ENCODE data around the gene DHX34.

DHX34 gene

GRCh38 chr19:47418692-47419029 is 69.5 kb downstream of the DHX34 start:
- no peak for DNase-seq

GRCh38 chr19:47419030-47419783 is 70.1 kb downstream of the DHX34 start, which contains the start of gene MEIS3:
Gene MEIS3 (minus strand): TSS chr19:47419527. CDS start chr19:47419081, 446 bp downstream.
- DNase-seq: no peak

DNA sequence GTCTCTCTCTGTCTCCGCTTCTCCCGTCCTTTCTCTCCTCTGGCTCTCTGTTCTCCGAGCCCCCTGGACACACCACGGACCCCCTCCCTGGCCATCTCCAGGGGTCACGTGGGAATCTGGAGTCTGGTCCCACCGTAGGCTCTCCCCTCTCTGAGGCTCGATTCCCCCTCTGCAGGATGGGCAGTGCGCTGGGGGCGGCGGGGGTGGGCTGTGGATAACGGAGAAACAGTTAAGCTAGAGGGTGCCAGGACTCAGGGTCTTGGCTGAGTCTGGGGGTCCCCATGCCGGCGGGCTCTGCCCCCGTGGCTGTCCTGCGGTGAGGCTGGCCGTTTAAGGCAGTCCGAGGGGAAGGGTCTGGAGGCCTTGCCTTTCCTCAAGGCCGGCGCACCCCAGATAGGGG is 70.7 kb downstream of the DHX34 start:
- DNase-seq: no peak

GRCh38 chr19:47421244-47421786 is 72.2 kb downstream of the DHX34 start:
- DNase-seq: no peak

- DNase-seq: no peak
Observed at GRCh38 chr19:47421844-47422395, 72.8 kb downstream of the DHX34 start.

DNA sequence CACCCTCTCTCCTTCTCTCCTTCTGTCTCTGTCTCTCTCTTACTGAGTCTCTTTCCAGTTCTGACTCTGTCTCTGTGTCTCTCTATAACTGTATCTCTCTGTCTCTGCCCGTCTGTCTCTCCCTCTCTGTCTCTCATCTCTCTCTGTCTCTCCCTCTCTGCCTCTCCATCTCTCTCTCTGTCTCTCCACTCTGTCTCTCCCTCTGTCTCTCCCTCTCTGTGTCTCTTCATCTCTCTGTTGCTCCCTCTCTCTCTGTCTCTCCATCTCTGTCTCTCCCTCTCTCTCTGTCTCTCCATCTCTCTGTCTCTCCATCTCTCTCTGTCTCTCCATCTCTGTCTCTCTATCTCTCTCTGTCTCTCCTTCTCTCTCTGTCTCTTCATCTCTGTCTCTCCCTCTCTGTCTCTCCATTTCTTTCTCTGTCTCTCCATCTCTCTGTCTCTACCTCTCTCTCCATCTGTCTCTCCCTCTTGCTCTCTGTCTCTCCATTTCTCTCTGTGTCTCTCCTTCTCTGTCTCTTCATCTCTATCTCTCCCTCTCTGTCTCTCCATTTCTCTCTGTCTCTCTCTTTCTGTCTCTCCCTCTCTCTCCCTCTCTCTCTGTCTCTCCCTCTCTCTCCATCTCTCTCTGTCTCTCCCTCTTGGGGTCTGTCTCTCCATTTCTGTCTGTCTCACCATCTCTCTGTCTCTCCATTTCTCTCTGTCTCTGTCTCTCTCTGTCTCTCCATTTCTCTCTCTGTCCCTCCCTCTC is 73.5 kb downstream of the DHX34 start:
- no peak for DNase-seq

DNA sequence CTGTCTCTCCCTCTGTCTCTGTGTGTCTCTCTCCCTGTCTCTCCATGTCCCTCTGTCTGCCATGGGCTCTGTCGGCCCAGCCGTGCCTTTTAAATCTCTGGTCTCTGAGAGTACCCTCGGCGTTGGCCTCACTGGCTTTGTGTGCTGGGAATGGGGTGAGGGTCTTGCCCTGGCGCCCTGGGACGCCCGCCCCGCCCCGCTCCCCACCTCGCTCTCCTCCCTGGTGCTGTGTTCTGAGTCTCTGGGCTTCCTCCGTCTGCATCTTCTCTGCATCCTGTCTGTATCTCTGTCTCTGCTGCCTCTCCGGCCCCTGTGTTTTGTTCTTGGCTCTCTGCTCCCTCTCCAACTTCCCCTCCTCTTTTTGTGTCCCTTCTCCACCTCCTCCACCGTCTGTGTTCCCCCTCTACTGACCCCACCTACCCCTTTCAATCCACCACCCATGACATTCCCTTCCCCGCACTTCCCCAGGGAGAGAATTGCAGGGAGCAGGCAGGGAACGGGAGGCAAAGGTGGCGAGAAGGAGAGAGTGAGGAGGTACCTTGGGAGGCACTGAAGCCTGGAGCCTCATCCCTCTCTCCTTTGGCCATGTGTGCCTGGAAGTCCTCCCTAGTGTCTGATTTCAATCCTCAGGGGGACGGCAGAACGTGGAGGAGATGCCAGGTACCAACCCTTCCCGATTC is 74.2 kb downstream of the DHX34 start:
- no peak for DNase-seq

DNA sequence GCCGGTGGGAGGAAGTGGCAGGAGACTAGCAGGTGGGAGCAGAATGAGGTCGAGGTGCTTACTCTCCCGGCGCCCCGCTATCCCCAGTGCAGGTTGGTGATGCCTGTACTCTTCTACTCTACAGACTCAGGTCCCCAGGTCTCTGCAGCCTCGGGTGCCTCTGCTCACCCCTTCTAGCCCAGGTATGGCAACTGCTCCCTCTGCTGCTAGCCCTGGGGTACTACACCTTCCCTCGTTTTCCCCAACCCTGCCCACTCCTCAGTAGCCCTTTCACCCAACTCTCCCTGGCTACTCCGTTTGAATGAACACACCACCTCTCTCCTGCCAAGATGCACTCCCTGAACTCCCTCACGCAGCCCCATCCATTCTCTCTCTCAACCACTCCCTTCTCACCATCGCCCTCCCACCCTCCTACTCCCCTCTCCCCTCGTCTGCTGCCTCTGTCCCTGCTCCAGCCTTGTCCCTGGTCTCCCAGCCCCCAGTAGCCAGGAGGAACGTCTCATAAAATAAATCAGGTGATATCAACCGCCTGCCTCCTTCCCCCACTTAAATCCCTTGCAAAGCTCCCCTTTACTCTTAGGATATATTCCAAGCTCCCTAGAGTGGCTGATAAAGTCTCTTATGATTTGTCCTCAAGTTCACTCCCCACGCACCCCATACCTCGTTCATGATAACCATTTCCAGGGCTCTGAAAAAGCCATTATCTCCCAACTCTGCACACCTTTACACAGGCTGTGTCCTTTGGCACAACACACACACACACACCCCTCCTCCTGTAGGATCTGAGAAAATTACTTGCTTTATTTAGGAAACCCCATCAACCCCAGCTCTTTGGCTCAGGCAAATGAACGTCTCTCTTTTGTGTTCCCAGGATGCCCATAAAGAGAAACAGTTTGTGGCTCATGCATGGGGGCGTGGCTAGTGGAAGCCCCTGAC is 78.4 kb downstream of the DHX34 start:
- no peak for DNase-seq

DNA sequence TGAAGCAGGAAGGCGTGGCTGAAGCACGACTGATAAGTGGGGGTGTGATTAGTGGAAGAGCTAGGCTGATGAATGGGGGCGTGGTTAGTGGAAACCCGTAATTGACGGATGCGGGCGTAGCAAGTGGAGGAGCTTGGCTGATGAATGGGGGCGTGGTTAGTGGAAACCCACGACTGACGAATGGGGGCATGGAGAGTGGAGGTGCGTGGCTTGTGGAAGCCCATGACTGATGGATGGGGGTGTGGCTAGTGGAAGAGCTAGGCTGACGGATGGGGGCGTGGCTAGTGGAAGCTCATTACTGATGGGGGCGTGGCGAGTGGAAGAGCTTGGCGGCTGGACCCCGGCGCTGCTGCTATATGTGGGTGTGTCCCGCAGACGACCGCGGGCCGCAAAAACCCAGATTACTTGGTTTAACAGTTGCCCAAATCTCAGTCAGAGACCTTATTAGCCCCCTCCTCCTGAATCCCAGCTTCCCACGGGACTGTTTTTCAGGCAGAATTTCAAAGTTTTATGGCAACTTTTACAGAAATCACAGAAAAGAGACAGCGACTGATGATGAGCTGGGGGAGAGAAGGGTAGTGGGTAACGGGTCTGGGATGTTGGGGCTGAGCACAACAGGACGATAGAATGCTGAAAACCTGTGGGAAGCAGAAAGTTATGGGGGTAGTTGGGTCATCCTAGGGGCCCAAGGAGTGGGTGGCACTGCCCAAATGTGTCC is 79.2 kb downstream of the DHX34 start:
- peak; percentile 42 for DNase-seq

DNA sequence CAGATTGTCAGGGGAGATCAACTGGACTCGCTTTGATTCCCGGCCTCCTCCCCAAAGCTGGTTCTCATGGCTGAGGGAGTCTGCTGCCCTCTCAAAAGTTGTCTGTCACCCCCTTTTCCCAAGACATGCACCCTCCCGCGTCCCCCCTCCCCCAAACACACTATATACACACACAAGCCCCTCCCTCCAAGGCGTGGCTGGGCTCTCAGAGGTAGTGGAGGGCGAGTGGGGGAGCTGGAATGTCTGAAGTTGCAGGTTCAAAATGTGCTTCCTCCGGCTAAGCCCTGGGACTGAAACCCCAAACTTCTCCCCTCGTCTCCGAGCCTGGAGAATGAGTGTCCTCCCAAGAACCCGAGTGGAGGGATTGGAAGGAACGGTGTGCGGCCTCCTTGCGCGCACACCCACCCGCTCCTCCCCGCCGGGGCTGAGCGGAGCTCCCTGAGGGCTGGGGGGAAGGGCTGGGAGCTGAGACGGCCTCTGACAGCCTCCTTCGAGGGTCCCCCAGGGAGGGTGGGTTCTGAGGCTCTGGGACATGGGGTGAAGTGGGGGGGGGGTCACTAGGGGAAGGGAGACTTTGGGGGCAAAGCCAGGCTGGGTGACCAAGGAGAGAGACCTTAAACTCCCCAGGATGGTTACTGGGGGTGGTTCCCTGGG is 80.2 kb downstream of the DHX34 start:
- no peak for DNase-seq

- DNase-seq: no peak
Observed at GRCh38 chr19:47430041-47430802, 81.1 kb downstream of the DHX34 start.

DNA sequence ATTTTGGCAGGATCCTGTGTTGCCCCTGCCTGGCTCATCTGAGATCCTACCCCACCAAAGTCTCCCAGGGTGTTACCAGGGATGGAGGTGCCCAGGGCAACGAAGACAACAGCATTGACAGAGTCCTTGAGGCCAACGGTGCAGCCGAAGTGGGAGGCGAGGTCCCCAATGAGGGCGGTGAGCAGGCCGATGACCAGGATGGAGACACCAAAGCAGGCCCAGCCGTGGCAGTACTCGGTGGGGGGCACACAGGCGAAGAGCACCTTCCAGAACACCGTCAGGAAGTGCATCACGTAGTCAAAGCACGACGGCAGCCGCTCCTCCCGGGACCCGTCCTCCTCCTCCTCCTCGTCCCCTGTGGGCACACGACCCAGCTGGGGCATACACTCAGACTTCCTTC is 83.0 kb downstream of the DHX34 start:
- DNase-seq: no peak
